BLaER1 treated with 17β-estradiol and CSF1 and Interleukin-3, amounts not matched to agents 10 nM and 100 nM (cell line): ENCODE measurements around the gene NSMF.

Experiments used
- H3K27ac ChIP-seq, 11 experiments: shearing (Covaris generic); formaldehyde crosslinking; 2 replicates each; pipeline ENCODE4 v1.8.1; 2022
- H3K27me3 ChIP-seq, 11 experiments: shearing (Covaris generic); formaldehyde crosslinking; 2 replicates each; pipeline ENCODE4 v1.8.1; 2022
- H3K36me3 ChIP-seq, 11 experiments: shearing (Covaris generic); formaldehyde crosslinking; 2 replicates each; pipeline ENCODE4 v1.8.1; 2022
- H3K4me1 ChIP-seq, 10 experiments: shearing (Covaris generic); formaldehyde crosslinking; 2 replicates each; pipeline ENCODE4 v1.8.1; 2022
- H3K4me2 ChIP-seq, 11 experiments: shearing (Covaris generic); formaldehyde crosslinking; 2 replicates each; pipeline ENCODE4 v1.8.1; 2022
- H3K4me3 ChIP-seq, 10 experiments: shearing (Covaris generic); formaldehyde crosslinking; 2 replicates each; pipeline ENCODE4 v1.8.1; 2022
- H3K9ac ChIP-seq, 11 experiments: shearing (Covaris generic); formaldehyde crosslinking; 2 replicates each; pipeline ENCODE4 v1.8.1; 2022
- H3K9me3 ChIP-seq, 11 experiments: shearing (Covaris generic); formaldehyde crosslinking; replicated peaks in 1 of 11; 2 replicates each; pipeline ENCODE4 v1.8.1; 2022
- H4K20me1 ChIP-seq, 11 experiments: shearing (Covaris generic); formaldehyde crosslinking; 2 replicates each; pipeline ENCODE4 v1.8.1; 2022
- Cebpa-rat ChIP-seq, 11 experiments: shearing (Covaris generic); IDR thresholded peaks; 2 replicates each; pipeline ENCODE4 v1.8.1; 2022

The NSMF gene

DNA sequence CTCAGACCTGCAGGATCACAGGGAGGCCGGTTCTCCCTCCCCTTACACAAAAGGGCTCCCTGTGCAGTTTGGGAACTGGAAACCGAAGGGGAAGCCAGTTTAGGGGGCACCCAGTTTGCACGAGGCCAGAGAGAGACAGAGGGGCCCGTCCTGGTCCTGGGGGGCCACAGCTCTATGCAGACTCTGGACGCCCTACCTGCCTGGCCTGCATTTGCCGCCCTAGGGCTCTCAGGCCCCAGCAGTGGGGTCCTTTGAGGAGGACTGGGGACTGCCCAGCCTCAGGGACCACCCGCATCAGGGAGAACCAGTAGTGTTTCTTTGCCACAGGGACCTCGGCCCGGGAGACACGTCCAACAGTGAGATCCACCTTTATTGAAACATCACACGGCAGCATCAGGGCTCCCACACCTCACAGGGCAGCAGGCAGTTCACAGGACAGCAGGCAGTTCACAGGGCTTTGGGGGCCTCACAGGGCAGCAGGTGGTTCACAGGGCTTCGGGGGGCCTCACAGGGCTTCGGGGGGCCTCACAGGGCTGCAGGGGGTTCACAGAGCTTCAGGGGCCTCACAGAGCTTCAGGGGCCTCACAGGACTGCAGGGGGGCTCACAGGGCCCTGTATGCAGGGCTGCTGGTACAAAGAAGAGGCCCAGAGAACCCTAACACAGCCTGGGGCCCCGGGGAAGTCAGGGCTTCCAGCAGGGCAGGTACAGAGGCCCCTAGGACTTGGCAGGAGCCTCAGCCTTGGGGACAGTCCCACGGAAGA lies 648 bp upstream of the NSMF start:
- H3K27ac ChIP-seq: peak overlapping the region; percentile 32 to 87 (median 80); a peak in 20 of 22 replicates
- H3K4me3 ChIP-seq: peak overlapping the region; percentile 69 to 85 (median 80); a peak in 19 of 20 replicates
- H3K4me1 ChIP-seq: peaks cover 57 to 80% (median 76%) of the 10 kb centered on the region in 10 experiments
- H3K9ac ChIP-seq: peak overlapping the region; percentile 77 to 90 (median 86)
- H3K27me3 ChIP-seq: peaks cover 0 to 14% (median 12%) of the 10 kb centered on the region in 11 experiments; a peak in 14 of 22 replicates
- H4K20me1 ChIP-seq: peaks cover 0 to 55% (median 39%) of the 10 kb centered on the region in 11 experiments; a peak in 19 of 22 replicates
- 0 out of 22 replicates have a peak, but pooled peaks cover 0 to 5% (median 0%) of the 10 kb centered on the region in 11 experiments for H3K9me3 ChIP-seq
- peak overlapping the region; percentile 97 to 100 (median 100) for H3K4me2 ChIP-seq
- TF ChIP-seq Cebpa-rat (IDR thresholded peaks at IDR 0.05): no peak
- peaks cover 0 to 25% (median 14%) of the 10 kb centered on the region in 11 experiments; a peak in 14 of 22 replicates for H3K36me3 ChIP-seq

DNA sequence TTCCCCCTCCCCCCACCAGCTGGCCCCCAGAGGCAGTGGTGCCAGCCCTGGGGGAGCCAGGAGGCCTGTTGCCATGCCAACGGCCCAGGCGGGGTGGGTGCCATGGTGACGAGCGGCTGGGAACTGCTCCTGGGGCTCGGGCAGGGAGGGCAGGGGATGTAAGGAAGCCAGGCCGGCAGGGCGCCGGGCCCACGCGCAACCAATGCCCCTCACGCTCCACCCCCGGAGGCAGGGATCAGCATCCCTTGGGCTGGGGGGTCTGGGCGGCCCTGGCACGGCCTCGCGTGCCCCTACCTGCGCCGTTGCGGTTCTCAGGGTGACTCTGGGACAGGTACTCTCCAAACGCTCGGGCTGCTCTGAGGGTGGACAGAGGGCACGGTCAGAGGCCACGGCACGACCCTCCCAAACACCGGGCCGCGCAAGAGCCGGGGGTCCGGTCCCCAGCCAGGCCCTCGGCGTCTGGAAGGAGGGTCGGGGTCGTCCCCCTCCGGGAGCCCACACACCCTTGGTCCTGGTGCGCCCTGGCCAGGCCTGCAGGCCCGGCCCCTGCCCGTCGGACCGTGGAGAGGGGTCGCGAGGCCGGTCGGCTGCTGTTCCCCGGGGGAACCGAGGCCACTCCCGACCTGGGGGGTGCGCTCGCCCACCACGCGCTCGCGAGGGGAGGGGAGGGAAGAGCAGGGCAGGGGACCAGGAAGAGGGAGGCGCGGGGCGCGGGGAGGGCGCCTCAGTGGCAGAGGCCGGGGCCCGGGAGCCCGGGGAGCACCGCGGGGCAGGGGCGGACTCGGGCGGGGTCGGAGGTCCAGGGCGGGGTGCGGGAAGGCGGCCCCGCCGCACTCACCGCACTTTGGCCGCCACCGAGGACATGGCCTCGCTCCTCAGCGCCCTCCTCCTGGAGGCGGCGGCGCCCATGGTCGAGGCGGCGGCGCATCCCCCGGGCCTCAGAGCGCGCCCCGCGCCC lies 661 bp downstream of the NSMF start:
- Histone ChIP-seq H3K4me1 (peaks cover 66 to 91% (median 86%) of the 10 kb centered on the region in 10 experiments), H3K9me3 (0 out of 22 replicates have a peak, but pooled peaks cover 0 to 5% (median 0%) of the 10 kb centered on the region in 11 experiments), H3K9ac (peak overlapping the region; percentile 77 to 90 (median 86)), H3K27me3 (peaks cover 0 to 14% (median 12%) of the 10 kb centered on the region in 11 experiments; a peak in 14 of 22 replicates), H3K36me3 (peaks cover 0 to 30% (median 15%) of the 10 kb centered on the region in 11 experiments; a peak in 14 of 22 replicates), H3K4me3 (peak overlapping the region; percentile 69 to 85 (median 80)), H4K20me1 (peaks cover 0 to 64% (median 46%) of the 10 kb centered on the region in 11 experiments; a peak in 19 of 22 replicates), H3K4me2 (peak overlapping the region; percentile 97 to 100 (median 100)), H3K27ac (peak overlapping the region; percentile 63 to 87 (median 80); a peak in 21 of 22 replicates)
- TF ChIP-seq Cebpa-rat (IDR thresholded peaks at IDR 0.05): no peak

DNA sequence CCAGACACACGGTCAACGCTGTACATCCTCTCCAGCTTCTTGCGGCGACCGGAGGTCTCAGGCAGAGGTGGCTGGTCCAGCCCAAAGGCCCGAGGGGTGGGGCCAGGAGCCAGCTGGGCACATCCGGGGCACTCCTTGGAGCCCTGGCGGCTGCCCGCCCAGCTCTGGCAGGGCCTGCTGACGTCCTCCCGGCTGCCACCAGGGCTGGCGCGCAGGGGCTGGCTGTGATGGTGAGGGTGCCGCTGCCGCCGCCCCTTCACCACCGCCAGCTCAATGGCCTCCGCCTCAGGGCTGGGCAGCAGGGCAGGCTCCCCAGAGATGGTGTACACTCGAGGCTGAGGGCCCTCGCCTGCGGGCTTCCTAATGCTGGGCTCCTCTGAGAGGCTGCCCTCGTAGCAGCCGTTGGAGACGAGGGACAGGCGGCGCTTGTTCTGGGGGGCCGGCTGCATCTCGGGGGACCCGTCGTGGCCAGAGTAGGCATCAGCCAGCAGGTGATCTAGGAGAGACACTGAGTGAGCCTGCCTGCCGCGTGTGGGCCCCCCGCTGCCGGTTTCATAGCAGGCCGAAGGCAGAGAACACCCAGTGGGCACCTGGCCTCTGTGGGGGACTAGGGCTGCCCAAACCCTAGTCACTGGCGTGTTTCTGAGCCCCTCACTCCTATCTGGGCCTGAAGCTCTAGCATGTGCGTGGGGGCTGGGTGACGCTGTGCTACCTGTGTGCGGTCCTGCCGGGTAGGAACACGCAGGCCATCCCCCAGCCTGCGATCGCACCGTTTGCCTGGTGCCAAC lies 1.5 kb downstream of the NSMF start:
- TF ChIP-seq Cebpa-rat (IDR thresholded peaks at IDR 0.05): no peak
- Histone ChIP-seq H3K4me1 (peaks cover 75 to 92% (median 91%) of the 10 kb centered on the region in 10 experiments), H3K36me3 (peaks cover 0 to 39% (median 21%) of the 10 kb centered on the region in 11 experiments; a peak in 15 of 22 replicates), H3K4me2 (peak overlapping the region; percentile 97 to 100 (median 100)), H3K4me3 (peak overlapping the region; percentile 69 to 85 (median 80)), H3K27ac (peak overlapping the region in 3 of 11 experiments; percentile 71 to 80 (median 78); a peak in 5 of 22 replicates), H3K27me3 (peaks cover 0 to 11% (median 8%) of the 10 kb centered on the region in 11 experiments; a peak in 14 of 22 replicates), H3K9ac (peak overlapping the region; percentile 77 to 90 (median 86); a peak in 21 of 22 replicates), H4K20me1 (peaks cover 0 to 70% (median 54%) of the 10 kb centered on the region in 11 experiments; a peak in 19 of 22 replicates), H3K9me3 (0 out of 22 replicates have a peak, but pooled peaks cover 0 to 5% (median 0%) of the 10 kb centered on the region in 11 experiments)

DNA sequence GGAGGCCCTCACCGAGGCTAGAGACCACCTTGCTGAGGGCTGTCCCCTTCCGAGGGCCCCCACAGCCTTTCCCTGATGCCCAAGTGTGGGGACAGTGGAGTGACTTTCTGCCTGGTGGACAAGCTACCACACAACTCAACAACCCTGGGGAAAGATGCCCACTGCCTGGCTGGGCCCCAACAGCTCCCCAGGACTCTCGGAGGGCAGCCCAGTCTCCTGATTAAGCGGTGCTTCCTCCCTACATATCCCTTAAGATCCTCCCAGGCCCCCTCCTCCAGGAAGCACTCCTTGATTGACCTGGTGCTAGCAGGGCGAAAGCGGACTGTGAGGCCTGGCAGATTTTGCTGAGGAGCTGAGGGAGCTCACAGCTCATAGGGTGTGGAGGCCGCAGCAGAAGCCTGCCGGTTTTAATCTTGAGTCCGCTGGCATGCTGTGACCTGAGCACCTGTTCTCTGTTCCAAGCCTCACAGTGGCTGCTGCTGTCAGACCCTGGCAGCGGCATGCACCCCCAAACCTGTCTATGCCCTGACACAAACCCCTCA lies 2.2 kb downstream of the NSMF start:
- Histone ChIP-seq H3K9ac (peak overlapping the region in 9 of 11 experiments; percentile 60 to 90 (median 86); a peak in 12 of 22 replicates), H4K20me1 (peaks cover 0 to 70% (median 57%) of the 10 kb centered on the region in 11 experiments; a peak in 19 of 22 replicates), H3K4me1 (peaks cover 71 to 92% (median 91%) of the 10 kb centered on the region in 10 experiments), H3K36me3 (peaks cover 0 to 40% (median 21%) of the 10 kb centered on the region in 11 experiments; a peak in 15 of 22 replicates), H3K27ac (no peak overlapping the region), H3K27me3 (peaks cover 0 to 5% (median 2%) of the 10 kb centered on the region in 11 experiments; a peak in 11 of 22 replicates), H3K4me3 (peak overlapping the region in 3 of 10 experiments; percentile 82 to 85 (median 84); a peak in 3 of 20 replicates), H3K9me3 (0 out of 22 replicates have a peak, but pooled peaks cover 0 to 2% (median 0%) of the 10 kb centered on the region in 11 experiments), H3K4me2 (peak overlapping the region; percentile 97 to 100 (median 100))
- no peak for TF ChIP-seq Cebpa-rat (IDR thresholded peaks at IDR 0.05)

DNA sequence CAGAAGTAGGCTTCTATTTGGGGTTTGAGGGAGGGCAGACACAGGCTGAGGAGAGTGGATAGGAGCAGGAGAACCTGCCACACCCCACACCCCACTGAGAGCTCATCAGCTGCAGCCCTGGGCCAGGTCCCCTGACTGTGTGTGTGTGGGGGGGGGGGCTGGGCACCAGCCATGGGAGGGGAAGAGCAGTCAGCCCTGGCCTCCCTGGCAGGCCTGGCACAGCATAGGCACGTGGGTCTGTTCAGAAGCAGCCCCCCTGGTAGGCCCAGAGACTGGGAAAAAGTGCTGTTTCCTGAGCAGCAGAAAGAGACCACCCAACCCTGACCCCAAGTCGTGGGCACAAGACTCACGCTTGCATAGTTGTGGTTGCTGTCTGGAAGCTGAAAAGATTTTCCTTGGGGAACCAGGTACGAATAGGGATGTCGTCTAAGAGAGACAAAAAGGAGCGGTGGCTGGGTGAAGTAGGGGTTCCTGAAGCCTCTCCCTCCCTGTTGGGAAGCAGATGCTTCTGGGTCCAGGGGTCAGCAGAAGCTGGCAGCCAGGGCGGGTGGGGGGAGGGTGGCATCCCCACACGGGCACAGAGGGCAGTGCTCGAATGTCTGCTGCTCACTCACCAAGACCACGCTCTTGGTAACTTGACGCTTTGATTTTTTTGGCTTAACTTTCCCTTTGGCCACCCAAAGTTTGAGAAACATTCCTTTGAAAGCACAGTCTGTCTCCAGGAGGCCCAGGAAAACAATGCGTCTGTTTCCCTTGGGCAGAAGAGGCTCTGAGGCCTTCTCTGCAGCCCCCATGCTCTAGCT lies 2.9 kb downstream of the NSMF start:
- no peak for TF ChIP-seq Cebpa-rat (IDR thresholded peaks at IDR 0.05)
- H3K9ac ChIP-seq: peak overlapping the region in 9 of 11 experiments; percentile 22 to 88 (median 55); a peak in 12 of 22 replicates
- H3K4me2 ChIP-seq: peak overlapping the region; percentile 97 to 100 (median 100)

DNA sequence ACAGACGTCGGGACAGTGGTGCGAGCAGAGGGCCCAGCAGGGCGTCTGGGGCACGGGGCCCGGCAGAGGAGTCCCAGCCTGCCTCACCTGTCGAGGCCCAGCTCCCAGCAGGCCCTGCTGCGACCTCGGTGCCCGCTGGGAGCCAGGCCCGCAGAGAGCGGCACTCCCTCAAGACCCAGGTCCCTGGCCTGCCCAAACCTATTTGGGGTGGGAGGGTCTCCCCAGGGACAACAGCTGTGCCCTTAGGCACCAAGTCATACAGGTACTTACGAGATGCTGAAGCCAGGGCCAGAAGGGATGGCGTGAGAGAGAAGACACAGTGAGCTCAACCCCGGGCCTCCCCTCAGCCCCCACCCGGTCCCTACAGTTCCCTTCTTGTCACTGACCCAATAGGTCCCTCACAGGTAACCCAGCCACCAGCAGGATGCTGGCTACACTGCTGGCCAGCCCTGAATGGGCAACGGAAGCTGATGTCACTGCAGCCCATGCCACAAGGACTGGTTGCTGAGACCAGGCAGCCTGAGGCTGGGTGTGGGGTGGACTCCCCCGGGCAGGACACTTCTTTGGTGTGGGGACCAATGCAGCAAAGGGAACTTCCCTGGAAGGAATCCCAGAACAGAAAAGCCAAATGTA lies 3.7 kb downstream of the NSMF start:
- H3K9ac ChIP-seq: peak overlapping the region in 7 of 11 experiments; percentile 23 to 87 (median 42); a peak in 8 of 22 replicates
- peak overlapping the region in 1 of 11 experiments; percentile 36; a peak in 1 of 22 replicates for H3K27ac ChIP-seq
- TF ChIP-seq Cebpa-rat (IDR thresholded peaks at IDR 0.05): no peak
- H3K36me3 ChIP-seq: peaks cover 0 to 40% (median 21%) of the 10 kb centered on the region in 11 experiments; a peak in 15 of 22 replicates
- H3K4me3 ChIP-seq: peak overlapping the region in 1 of 10 experiments; percentile 7; a peak in 3 of 20 replicates
- H3K4me2 ChIP-seq: peak overlapping the region; percentile 97 to 100 (median 100)
- H3K4me1 ChIP-seq: peaks cover 66 to 88% (median 83%) of the 10 kb centered on the region in 10 experiments
- H3K9me3 ChIP-seq: no peaks in the 10 kb centered on the region
- H4K20me1 ChIP-seq: peaks cover 0 to 69% (median 57%) of the 10 kb centered on the region in 11 experiments; a peak in 19 of 22 replicates
- H3K27me3 ChIP-seq: no peaks in the 10 kb centered on the region

More for the DNA sequence above, 2.9 kb downstream of the NSMF start:
- H3K4me1 ChIP-seq: peaks cover 66 to 91% (median 89%) of the 10 kb centered on the region in 10 experiments
- H3K27ac ChIP-seq: no peak overlapping the region
- H3K27me3 ChIP-seq: no peaks in the 10 kb centered on the region
- H3K9me3 ChIP-seq: no peaks in the 10 kb centered on the region
- H4K20me1 ChIP-seq: peaks cover 0 to 71% (median 57%) of the 10 kb centered on the region in 11 experiments; a peak in 19 of 22 replicates
- 0 out of 20 replicates have a peak overlapping the region, but pooled peaks of 1 of the 10 experiments have one; percentile 84 for H3K4me3 ChIP-seq
- H3K36me3 ChIP-seq: peaks cover 0 to 40% (median 21%) of the 10 kb centered on the region in 11 experiments; a peak in 15 of 22 replicates
